T follicular helper cell (primary cell): ENCODE data around the gene TMEM238.
"Not testable (repeated sequence)": the region's sequence is repeated elsewhere in the genome, so short reads cannot be mapped to it uniquely, and the experiment has no call there.

Experiments used
- DNase-seq: peaks from one replicate; pipeline ENCODE4 v3.0.0-alpha.2; 2020; ENCODE audit warnings: low read depth

The TMEM238 gene

DNA sequence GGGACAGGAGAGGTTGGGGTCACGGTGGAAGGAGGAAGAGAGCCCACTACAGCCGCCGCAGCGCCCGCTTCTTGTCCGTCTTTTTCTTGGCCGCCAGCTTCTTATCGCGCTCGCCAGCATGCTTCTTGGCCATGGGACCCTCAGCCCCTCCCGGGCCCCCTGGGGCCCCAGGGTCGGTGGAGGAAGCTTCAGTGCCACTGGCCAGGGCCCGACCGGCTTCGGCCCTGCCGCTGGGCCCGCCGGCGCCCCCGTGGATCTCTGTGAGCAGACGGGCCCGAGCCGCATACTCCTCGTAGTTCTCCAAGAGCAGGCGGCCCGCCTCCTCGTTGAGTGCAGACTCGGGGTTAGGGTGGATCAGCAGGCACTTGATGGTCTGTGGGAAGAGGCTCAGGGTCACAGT, 17.3 kb upstream of the TMEM238 start:
- not testable (repeated sequence) for DNase-seq

DNA sequence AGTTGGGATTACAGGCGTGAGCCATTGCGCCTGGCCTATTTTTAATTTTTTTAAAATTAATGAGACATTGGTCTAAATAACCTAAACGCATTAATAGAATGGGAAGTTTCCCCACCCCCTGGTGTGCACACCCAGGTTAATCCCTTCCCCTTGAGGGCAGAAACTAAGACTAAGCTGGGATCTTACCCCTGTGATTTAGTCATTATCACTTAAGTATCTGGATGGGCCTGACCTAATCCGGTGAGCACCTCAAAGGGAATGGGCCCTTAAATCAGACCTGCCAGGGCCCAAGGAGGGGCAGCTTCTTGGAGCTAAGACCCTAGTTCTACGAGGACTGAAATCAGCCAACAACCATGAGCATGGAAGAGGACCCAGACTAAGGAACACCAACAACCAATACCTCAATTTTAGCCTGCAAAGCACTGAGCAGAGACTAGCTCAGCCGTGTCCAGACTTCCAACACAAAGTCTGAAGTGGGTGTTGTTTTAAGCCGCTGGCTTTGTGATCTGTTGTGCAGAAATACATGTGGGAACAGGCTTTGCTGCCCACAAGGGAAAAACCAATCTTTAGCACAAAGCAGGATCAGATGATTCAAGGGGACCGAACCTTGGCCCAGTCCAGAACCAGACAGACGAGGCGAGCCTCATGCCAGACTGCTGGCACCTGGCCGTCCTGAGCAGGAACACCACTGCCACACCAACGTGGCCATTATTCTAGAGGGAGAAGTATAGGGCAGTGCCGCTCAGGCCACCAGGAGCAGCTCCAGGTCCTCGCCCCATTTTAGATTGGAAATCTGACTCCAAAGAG, 16.4 kb upstream of the TMEM238 start:
- DNase-seq = no peak

DNA sequence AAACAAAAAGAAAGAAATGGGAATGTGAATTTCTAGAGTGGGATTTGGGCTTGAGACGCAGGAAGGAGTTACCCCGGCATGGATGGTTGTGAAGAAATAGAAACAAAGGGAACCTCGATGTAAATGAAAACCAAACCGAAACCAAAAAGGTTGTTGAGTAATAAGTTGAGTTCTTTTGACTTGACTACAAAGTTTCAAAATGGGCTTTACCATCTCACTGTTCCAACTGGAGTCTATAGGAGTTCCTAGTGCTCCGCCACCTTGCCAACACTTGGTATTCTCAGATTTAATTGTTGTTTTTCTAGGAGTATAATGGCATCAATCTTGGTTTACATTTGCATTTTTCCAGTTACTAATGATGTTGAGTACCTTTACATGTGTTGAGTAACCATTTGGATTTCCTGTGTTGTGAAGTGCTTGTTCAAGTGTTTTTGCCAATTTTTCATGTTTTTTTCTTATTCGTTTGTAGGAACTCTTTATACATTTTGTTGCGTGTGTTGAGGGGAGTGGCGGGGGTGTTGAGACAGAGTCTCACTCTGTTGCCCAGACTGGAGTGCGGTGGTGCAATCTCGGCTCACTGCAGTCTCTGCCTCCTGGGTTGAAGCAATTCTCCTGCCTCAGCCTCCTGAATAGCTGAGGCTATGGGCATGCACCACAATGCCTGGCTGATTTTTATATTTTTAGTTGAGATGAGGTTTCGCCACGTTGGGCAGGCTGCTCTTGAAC, 14.3 kb upstream of the TMEM238 start:
- no peak for DNase-seq

DNA sequence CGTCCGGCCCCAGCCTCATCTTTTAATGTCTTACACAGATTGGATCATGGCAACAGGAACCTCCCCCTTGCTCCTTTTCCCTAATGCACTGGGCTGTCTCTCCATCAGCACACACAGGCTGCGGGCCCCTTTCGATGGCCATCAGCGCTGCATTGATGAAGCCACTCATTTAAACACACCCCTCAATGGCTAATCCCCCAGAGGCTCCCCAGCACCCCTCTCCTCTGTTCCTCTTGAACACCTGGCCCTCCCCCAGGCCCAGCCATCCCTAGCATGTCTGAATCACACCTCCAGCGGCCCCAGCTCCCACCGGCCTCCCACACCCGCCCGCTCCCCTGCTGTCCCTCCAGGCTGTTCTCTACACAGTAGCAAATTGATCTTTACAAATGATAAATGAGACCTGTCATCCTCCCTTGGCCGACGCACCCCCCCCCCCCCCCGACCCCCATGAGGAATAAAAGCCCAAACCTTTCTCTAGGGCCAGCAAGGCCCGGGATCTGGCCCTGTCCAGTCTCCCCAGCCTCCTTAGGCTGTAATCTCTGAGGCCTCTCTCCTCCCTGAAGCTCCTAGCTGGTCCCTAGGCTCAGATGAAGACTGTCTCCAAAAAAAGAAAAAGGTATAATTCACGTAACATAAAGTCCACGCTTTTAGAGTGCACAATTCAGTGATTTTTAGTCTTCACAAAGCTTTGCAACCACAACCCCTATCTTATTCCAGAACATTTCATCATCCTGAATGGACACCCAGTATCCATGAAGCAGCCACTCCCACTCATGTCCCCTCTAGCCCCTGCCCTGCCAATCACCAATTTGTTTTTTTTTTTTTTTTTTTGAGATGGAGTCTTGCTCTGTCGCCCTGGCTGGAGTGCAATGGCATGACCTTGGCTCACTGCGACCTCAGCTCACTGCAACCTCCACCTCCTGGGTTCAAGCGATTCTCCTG, 9.0 kb upstream of the TMEM238 start:
- DNase-seq = no peak

DNA sequence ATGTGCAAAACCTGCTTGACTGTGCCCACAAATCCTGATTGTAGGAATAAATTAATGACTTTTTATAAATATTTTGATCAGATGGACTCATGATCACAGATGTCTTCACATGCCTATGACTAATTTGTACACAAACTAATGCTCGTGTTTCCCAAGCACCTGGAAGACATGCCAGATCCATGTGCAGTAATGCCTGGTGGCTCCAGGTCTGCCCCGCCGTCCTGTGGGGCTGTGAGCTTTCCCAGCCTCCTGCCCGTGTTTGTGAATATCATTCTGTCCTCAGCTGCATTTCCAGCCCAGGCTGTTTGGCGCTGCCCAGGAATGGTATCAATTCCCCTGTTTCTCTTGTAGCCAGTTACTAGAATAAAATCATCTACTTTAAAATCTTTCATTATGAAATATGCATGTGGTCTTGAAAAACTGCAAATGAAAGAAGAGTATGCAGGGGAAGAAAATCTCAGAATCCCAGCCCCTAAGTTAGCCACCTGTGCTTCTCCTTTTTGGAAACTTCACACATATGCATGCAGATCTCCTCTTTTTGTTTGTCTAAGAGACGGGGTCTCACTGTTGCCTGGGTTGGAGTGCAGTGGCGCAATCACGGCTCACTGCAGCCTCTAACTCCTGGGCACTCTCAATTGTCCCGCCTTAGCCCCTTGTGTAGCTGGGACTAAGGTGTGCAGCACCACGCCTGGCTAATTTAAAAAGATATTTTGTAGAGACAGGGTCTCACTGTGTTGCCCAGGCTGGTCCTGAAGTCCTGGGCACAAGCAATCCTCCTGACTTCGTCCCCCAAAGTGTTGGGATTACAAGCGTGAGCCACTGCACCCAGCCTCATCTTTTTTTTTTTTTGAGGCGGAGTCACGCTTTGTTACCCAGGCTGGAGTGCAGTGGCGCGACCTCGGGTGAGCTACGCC, 7.9 kb upstream of the TMEM238 start:
- no peak for DNase-seq

DNA sequence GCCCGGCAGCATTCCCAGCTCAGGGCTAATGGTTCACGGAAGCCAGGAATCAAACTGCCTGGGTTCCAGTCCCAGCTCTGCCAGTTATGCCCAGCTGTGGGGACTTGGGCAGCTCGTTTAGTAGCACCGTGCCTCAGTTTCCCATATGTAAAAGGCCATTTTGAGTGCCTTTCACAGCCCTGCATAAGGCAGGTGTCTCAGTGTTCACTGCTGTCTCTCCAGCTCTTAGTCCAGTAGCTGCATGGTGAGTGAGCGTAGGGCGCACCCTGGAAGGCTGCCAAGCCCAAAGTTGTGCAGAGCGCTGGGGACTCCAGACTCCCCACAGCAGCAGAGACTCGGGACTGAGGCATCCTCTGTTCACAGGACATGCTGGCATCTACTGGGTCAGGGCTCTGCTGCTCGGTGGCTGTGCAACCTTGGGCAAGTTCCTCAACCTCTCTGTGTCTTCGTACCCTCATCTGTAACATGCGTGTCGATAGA, 7.1 kb upstream of the TMEM238 start:
- DNase-seq = no peak

DNA sequence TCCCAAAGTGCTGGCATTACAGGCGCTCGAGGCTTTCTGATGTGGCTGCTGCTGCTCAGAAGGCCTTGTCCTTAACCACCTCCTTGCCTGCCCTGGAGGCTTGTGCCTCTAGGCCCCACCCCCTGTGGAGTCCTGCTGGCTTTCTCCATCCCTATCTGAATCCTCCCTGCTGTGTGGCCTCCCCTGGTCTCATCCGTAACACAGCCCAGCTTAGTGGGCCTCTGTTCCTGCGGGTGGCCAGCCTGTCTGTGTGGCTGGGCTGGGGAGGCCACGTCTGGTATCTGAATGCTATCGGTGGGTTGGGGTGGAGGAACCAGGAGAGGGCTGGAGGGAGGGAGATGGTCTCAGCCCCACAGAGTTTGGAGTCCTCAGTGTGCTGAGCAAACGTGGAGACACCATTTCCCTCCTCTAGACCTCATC, 6.4 kb upstream of the TMEM238 start:
- no peak for DNase-seq

DNA sequence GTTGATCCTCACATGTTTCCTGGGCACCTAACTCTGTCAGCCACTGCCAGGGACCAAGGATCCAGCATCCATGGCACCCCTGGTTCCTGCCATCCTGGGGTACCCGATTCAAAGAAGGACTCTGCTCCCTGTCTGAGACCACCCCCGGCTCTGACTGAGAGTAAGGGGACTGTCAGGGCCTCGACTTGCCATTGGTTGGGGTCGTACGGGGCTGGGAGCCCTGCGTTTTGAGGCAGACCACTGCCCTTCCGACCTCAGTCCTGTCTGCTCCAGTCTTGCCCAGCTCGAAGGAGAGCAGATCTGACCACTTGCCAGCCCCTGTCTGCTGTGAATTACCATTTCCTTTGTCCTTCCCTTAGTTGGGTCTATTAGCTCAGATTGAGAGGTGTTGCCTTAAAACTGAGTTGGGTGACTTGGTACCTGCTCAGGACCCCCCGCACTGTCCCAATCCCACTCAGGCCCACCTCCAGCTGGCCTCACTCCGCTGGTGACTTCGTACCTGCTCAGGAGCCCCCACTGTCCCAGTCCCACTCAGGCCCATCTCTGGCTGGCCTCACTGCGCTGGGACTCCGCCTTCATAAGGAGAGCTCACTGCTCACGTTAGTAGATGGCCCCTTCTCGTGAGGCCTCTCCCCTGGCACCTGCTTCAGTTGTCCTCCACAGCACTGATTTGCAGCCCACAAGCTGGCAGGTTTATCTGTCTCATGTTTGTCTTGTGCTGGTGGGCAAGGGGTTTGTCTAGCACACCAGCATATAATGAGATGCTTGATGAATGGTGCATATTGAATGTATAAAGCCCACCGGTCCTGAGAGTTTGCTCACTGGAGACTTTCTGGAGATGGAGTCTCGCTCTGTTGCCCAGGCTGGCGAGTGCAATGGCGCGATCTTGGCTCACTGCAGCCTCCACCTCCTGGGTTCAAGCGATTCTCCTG, 5.6 kb upstream of the TMEM238 start:
- no peak for DNase-seq

DNA sequence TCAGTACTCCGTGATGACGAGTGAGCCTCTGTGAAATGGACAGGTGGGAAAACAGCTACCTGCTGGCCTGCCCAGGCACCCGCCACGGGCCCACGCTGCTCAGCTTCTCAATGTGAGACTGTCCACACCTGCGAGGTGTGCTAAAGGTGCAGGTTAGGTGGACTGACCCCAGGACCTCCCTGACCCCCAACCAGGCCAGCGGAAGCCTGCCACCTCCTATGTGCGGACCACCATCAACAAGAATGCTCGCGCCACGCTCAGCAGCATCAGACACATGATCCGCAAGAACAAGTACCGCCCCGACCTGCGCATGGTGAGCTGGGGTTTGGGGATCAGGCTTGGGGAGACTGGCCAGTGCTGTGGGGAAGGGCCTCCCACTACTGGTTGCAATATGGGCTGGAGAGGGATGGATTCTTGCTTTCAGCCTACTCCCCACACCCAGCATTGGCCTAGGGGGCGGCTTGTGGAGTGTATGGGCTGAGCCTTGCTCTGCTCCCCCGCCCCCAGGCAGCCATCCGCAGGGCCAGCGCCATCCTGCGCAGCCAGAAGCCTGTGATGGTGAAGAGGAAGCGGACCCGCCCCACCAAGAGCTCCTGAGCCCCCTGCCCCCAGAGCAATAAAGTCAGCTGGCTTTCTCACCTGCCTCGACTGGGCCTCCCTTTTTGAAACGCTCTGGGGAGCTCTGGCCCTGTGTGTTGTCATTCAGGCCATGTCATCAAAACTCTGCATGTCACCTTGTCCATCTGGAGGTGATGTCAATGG, 3.8 kb upstream of the TMEM238 start:
- no peak for DNase-seq

DNA sequence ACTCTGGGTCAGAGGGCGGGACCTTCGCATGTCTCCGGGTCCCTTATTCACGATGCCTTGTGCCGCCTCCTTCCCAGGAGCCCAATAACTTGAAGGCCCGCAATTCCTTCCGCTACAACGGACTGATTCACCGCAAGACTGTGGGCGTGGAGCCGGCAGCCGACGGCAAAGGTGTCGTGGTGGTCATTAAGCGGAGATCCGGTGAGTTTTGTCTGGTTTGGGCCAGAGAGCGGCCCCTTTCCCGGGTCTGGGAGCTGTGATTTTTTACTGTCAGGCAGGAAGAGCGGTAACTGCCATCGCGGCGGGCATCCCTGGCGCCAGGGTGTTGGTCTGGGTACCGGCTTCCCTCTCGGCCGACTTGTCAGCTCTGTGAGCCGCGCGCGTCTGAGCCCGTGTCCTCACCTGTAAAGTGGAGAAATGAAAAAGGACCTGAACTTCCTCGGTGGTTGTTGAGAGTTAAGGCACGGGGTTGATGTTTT, 2.4 kb upstream of the TMEM238 start:
- DNase-seq = no peak

DNA sequence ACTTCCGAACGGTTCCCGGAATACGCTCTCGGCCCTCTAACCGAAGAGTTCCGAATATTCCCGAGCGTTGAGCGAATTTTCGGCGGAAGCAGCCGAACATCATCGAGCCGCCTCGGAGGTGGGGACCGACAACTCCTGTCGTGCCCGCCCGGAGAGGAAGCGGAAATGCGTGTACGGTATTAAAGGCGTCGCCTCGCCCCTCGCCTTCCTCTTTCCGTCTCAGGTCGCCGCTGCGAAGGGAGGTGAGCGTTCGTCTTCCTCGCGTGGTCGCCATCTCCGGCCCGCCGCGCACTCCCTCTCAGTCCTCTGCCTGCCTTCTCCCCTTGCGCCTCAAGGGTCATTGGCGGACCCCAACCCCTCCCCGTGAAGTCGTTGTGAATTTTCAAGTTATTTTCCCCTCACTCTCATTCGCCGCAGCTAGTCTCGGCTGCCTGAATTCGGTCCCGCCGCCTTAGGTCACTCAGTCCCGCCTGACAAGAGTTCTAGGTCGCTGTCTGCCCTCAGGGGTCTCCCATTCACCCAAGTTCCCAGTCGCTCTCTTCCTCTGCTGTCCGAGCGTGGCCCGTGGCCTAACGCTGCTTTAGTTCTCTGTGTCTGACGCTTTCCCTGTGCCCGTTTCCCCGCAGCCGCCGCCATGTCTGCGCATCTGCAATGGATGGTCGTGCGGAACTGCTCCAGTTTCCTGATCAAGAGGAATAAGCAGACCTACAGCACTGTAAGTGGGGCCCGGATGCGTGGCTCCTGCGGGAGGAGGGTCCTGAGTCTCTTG, 1.8 kb upstream of the TMEM238 start, which contains the start of gene RPL28:
RPL28 (plus strand) TSS at position 209 of the 769 bp plus-strand sequence; CDS start at position 635, 426 bp downstream.
- DNase-seq = peak; percentile 97

DNA sequence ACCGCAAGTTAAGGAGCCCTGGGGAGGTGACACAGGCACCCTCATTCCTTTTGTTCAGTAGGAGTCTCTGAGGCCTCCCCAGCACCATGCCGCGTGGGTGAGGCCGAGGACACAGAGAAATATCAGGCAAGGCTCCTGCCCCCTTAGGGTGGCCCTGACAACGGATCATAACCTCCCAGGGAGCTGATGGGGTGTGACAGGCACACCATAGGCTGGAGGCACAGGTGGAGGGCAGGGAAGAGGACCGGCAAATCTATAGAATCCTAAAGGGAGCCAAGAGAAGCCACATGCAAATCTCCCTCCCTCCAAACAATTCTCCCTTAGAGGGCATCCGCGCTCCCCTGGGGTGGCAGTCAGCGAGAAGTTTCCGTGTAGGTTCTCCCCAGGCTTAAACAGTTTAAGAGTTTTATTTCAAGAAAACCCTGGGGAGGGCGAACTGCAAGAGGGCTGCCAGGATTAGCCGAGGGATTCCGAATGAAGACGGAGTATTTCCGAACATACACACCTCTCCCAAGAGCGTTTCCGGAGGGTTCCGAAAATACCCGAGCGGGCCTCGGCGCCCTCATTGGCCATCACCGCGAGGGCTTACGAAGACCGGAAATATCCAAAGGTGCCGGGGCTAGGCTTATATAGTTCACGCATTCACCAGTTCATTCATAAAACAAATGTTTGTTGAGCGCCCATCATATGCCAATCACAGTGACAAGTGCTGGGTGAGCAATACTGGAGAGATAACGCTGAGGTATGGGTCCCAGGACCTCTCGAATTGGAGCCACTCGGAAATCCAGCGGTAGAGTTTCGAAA, 1.0 kb upstream of the TMEM238 start:
- DNase-seq = peak; percentile 96

DNA sequence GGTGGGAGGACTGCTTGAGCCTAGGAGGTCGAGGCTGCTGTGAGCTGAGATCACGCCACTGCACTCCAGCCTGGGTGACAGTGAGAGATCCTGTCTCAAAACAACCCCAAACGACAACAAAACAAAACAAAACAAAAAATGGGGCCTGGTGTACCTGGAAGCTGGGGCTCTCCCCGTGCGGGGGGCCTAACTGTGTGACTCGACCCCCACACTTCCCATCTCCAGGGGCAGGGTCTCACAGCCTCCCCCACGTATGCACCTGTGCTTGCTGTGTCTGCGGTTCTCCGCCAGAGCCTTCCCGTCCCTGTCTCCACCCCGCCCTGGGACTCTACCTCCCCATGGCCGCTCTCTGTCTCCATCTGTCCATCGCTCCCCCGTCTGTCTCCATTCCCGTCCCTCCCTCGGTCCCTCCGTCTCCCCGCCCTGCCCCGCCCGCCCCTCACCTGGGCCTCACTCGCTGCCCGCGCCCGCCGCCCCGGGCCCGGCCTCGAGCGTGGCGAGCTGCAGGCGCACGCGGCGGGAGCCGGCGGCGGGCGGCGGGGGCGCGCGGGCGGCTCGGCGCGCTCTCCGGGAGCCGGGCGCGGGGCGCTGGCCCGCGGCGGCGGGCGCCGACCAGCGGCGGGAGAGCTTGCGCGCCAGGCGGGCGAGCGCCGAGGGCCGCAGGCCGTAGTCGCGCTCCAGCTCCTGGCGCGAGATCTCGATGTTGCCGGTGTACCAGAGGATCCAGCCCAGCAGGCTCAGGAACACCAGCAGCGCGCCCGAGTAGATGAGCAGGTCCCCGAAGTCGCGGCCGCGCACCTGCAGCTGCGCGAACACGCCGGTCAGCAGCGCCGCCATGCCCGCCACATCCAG, 587 bp downstream of the TMEM238 start:
- no peak for DNase-seq

DNA sequence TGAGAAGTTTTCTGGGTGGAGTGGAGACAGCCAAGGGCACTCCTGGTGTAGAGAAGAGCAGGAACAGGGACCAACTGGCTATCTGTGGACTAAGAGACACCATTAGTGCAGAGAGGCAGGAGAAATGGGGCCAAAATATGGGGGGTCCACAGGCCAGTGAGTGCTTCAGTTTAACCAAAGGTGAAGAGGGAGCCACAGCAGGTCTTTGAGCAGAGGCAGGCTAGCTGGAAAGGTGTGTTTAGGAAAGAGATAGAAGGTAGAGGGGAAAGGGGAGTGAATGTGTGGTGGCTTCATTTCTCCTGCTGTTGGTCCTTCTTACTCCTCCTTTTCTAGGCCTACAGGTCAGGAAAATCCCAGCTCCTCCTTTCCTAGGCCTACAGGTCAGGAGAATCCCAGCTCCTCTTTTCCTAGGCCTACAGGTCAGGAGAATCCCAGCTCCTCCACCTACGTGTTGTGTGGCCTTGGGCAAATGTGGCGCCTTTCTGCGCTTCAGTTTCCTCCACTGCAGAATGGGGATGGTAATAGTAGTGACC, 1.5 kb downstream of the TMEM238 start:
- no peak for DNase-seq

DNA sequence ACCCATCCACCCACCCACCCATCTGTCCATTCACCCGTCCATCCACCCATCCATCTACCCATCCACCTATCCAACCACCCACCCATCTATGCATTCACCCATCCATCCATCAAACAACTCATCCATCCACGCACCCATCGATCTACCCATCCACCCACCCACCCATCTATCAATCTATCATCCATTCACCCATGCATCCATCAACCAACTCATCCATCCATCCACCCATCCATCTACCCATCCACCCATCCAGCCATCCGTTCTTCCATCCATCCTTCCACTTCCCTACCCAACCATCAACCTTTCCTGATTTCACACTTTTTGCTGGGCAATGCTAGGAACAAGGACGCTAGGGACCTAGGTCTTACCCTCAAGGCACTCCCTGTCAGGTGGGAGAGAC, 2.1 kb downstream of the TMEM238 start:
- DNase-seq = no peak

DNA sequence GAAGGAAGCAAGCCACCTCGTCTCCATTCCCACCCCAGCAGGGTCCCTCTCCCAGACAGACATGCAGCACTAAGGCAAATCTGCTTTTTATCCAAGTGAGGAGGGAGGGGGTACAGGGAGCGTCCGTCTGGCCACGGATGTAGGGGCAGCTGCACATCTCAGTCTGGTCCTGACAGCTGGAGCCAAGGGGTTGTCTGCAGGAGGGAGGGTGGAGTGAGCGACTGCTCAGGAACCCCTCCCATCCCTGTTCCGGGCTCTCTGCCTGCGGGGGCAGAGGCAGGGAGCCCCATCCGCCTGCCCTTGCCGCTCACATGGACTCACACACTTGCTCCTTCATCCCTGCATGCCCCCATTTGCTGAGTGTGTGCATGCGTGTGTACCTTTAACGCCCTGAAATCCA, 4.9 kb downstream of the TMEM238 start:
- DNase-seq = no peak
